NOMO-1 treated with dmso at 0.1 percent for 144 hours (cell line): Measurements from ENCODE around the gene MYOZ3.

Experiments
- DNase-seq: peaks from one replicate; lab custom pipeline; 2025; ENCODE audit not compliant: unreplicated experiment; lab: John Stamatoyannopoulos, UW

Gene MYOZ3

DNA sequence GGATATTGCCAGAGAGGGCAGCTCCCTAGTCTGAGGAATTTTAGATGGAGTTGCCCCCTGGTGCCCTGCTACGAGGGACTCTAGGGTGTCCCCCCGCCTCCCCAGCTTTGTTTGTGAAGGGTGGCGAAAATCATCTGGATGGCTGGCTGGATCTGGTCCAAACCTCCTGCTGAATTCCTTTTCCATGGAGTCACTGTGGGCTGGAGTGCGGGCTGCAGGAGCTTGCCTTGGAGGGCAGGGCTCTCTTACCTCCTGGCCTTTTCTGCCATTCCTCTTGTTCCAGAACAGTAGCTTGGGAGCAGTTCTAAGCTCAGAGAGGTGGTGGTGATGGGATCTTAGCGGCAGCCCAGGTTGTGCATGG lies 18.5 kb upstream of the MYOZ3 start:
- DNase-seq = no peak

DNA sequence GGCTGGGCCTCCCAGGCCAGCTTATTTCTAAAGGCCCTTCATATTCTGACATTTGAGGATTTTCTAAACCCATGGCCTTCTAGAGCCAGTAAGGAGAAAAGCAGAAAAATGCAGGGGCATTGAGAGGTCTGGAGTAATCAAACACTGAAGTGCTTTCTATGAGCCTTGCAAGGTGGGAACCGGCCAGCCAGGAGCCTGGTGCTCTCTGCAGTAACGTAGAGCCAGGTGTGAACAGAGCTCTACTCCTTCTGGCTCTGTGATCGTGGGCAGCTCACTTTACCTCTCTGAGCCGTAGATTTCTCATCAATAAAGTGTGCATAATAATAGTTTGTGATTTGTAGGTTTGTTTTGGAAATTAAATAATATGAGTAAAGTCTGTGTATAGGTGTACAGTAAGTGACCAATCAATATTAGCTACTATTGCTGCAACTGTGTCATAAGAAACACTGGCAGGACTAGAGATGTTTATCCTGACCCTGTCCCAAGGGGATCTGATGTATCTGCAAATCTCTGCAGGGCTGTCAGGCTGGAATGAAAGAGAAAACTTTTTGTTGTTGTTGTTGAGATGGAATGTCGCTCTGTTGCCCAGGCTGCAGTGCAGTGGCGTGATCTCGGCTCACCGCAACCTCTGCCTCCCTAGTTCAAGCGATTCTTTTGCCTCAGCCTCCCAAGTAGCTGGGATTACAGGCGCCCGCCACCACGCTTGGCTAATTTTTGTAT lies 17.9 kb upstream of the MYOZ3 start:
- no peak for DNase-seq

DNA sequence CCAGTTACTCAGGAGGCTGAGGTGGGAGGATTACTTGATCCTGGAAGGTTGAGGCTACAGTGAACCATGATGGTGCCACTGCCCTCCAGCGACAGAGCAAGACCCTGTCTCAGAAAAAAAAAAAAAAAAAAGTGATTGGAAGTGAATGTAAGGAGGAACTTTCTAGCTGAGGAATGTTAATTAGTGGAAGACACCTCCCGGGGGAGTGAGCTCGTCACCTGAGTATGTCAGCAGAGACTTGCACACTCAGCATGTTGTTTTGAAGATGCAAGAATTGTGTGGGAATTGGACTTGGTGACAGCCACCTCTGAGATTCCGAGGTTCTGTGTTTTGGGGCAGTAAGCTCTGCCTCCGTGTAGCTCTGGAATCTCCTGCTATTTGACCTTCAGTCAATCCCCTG lies 17.0 kb upstream of the MYOZ3 start:
- DNase-seq = no peak

DNA sequence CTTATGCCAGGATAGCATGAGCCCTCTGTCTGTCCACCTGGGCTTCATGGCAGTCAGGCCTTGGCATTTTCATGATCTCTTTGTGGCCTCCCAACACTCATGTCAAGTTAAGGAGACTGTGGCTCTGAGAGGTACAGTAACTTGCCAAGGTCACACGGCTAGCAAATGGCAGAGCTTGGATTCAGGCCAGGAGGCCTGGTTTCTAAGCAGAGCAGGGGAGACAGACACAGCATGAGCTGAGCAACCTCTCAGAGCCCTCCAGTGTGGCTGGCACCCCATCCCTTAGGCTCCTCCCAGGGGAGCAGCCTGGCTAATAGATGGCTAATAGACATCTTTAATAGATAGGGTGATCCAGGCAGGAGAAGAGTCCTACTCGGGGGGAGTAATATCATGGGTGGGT lies 16.5 kb upstream of the MYOZ3 start:
- DNase-seq = no peak

DNA sequence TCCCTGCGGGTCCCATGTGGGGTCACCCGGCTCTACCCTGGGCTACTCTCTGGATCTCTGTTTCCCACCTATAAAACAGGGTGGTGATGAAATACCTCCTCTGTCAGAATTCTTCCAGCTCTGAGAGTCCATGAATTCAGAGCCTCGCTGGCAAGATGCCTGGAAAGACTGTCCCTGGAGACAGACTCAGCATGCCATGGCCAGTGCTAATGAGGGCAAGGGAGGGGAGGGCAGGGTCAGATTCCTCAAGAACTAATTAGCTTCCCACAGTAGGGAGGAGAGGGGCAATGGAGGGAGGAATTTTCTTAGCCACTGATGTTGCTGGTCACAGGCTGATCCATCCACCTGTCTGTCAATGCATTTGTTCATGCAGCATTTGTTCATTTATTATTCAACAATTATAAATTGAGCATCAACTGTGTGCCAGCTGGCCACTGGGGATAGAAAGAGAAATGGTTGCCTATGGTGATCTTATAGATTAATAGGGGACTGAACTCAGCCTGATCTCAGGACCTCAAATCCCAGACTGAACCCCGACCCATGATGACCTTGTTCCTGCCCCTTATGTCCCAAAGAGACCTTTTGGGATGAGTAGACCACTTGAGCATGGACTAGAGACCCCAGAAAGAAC lies 15.9 kb upstream of the MYOZ3 start:
- DNase-seq = no peak

DNA sequence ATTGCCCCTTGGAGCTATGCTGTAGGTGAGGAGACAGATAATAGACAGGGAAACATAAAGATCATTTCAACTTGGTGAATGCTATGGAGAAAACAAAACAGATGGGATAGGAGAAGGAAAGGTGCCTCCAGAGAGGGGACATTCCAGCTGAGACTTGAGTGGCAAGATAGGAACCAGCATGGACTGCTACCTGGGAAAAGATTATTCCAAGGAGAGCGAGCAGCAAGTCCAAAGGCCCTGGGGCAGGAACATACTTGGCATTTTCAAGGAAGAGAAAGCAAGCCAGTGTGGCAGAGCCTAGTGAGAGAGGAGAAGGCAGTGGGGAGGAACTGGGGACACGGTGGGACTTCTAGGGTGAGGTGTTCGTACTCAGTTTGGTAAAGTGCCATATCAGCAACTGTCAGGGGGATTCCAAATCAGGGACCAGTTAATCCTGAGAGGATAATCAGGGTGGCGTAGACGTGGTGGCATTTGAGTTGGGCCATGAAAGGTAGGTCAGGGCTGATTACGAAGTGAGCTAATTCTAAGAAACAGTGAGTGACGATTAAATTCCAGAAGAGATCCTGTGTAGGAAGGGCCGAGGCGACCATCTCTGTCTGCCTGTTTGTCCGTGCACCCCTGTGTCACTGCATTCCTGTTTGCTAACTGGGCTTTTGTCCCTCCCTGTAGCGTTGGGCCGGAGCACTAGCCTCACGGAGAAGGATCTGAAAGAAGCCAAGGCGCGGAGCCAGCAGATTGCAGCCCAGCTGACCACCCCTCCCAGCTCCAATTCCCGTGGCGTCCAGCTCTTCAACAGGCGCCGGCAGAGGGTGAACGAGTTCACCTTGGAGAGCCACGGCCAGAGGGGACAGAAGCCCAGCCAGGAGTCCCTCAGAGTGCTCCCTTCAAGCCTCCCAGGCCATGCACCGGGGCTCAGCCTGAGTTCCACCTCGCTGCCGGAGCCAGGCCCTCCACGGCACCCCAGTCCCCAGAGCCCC lies 13.5 kb upstream of the MYOZ3 start:
- DNase-seq = no peak

DNA sequence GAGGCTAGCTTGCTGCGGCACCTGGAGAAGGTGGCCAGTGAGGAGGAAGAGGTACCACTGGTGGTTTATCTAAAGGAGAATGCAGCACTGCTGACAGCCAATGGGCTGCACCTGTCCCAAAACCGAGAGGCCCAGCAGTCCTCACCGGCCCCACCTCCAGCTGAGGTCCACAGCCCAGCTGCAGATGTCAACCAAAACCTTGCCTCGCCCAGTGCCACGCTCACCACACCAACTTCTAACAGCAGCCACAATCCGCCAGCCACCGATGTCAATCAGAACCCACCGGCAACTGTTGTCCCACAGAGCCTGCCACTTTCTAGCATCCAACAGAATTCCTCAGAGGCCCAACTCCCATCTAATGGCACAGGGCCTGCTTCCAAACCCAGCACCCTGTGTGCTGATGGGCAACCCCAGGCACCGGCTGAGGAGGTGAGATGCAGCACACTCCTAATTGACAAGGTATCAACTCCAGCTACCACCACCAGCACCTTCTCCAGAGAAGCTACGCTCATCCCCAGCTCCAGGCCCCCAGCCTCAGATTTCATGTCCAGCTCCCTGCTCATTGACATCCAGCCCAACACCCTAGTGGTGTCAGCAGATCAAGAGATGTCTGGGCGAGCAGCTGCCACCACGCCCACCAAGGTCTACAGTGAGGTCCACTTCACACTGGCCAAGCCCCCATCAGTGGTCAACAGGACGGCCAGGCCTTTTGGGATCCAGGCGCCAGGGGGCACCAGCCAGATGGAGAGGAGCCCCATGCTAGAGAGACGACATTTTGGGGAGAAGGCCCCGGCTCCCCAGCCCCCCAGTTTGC lies 12.6 kb upstream of the MYOZ3 start:
- no peak for DNase-seq

DNA sequence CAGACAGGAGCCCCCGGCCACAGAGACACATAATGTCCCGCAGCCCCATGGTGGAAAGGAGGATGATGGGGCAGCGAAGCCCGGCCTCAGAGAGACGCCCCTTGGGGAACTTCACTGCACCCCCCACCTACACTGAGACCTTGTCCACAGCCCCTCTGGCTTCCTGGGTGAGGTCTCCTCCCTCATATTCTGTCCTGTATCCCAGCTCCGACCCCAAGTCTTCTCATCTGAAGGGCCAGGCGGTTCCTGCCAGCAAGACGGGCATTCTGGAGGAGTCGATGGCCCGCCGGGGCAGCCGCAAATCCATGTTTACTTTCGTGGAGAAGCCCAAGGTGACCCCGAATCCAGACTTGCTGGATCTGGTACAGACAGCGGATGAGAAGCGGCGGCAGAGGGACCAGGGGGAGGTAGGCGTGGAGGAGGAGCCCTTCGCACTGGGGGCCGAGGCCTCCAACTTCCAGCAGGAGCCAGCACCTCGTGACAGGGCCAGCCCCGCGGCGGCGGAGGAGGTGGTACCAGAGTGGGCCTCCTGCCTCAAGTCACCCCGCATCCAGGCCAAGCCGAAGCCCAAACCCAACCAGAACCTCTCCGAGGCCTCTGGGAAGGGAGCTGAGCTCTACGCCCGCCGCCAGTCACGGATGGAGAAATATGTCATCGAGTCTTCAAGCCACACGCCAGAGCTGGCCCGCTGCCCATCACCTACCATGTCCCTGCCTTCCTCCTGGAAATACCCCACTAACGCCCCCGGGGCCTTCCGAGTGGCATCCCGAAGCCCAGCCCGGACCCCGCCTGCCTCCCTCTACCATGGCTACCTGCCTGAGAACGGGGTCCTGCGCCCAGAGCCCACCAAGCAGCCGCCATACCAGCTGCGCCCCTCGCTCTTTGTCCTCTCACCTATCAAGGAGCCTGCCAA lies 11.7 kb upstream of the MYOZ3 start:
- DNase-seq = no peak

DNA sequence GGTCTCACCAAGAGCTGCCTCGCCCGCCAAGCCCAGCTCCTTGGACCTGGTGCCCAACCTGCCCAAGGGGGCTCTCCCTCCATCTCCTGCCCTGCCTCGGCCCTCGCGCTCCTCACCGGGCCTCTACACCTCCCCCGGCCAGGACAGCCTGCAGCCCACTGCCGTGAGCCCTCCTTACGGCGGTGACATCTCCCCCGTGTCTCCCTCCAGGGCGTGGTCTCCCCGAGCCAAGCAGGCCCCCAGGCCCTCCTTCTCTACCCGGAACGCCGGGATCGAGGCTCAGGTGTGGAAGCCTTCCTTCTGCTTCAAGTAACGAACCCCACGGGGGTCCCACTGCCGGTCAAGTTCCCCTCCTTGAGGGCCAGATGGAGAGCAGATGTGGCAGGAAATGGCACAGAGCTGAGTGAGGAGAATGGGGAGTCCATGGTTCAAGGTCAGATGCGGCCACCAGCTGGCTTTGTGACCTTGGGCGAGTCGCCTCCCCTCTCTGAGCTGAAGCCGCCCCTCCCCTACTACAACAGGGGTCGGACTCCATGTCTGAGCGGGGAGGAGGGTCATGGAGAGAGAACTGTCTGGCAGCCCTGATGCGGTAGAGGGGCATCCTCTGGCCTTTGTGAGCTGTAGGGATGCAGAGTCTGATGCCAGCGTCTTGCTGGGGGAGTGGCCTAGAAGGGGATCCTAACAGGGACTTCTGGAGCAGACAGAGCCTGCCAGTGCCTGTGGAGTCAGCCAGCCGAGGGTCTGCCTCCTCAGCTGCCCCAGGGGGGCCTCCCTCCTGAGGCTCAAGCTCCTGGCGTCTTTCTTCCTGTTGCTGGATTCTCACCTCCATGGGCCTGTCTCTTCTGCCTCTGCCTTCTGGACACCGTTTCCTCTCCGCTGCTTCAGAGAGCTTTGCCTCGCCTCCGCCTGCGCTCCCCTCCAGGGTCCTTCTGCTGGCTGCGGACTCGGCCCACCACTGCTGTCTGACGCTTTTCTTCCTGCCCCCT lies 10.7 kb upstream of the MYOZ3 start:
- DNase-seq = no peak

DNA sequence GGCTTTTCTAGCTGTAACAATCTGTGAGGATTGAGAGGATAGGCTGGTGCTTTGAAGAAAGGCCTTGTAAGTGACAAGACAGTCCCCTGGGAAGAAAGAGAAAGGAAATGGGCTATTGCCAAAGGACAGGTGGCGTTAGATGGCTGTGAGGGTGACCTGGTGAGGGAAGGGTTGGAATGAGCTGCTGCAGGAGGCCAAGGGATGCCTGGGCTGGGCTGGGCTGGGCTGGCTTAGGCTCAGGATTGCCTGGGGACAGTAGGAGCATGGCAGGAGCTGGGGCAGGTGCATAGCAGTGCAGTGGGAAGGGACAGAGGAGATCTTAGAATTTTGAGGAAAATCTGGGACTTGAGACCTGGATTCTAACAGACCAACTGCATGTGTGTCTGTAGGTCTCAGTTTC lies 9.7 kb upstream of the MYOZ3 start:
- DNase-seq = no peak

DNA sequence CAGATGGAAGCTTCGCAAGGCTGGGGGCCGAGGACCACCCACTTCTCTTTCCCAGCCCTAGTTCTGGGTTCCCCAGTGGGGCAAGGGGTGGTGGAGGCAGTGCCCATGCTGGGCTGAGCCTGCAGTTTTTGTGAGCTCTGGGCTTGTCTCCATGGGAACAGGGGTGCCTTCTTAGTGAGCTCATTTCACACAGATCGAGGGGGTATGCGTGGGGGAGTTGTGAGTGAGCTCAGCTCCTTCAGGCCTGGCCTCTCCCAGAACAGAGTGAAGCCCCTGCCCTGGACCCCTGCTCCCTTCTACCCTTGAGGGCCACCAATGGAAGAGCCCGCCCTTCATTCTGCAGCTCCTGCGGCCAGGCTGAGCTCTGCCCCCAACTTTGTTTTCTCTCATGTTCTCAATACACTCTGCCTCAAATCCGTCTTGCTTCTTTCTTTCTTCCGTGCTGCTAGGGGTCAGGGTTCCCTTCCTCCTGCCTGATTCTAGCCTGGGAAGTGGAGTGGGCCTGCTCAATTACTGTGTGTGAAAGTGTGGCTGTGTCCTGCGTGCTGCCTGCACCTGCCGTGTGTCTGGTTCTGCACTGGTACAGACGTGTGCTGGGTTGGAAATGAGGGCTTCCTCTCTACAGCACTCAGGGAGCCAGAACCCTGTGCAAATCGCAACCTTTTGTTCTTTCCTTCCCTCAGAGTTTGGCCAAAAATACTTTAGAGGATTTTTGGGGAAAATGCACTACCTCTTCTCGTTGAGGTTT lies 9.0 kb upstream of the MYOZ3 start:
- DNase-seq = no peak

DNA sequence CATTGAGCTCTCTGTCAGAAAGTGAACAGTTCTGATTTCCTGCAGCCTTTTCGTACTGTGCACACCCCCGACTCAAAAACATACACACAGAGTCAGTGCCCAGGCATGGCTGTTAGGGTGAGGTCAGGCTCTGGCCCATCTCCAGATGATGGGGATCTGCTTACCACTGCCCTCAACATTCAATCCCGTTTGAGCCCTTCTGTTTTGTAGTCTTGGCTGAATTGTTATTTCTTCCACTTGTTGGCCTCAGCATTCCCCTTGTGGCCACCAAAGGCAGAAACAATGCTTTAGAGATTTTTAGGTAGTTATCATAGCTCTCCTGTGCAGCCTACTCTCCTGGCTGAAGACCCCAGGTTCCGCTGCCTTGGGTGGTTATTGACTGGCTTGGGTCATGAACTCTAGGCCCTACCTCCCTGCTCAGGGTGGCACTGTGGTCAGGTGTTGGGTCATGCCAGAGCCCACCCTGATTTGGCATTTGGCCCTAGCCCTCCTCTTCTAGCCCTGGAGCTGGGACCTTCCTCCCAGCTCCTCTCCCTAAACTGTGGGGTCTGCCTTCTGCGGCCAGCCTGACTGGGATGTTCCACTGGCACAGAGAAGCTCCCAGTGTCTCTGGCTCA lies 7.8 kb upstream of the MYOZ3 start:
- DNase-seq = no peak

DNA sequence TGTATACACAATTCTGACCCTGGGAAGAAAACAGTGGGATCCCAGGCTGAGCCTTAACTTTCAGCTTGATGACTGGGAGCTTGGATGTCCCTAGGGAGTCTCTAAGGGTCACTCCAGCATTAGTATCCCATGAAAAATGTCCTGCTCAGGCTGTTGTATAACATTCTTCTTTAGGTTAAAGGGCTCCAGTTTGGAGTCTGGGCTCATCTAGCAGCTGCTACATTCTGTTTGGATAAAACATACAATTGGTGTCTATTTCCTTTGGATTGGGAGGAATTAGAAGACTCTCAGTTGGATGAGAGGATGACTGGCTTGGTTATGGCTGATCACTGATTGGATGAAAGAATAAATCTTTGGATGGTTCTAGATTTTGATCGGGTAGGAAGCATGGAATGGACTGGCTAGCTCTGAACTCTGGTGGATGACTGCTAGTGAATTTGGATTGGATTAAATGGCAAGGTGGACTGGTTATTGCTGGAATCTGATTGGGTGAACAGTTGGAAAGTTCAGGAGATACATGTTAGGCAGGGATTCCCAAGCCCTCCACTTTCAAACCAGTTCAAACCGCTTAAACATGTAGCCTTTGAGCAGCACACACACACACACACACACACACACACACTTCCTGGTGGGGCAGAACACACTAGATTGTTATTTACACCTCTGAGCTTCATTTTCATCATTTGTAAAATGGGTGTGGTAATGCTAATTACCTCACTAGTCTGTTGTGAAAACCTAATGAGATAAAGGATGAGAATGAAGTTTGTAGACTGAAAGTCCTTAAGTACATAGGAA lies 7.1 kb upstream of the MYOZ3 start:
- DNase-seq = no peak

DNA sequence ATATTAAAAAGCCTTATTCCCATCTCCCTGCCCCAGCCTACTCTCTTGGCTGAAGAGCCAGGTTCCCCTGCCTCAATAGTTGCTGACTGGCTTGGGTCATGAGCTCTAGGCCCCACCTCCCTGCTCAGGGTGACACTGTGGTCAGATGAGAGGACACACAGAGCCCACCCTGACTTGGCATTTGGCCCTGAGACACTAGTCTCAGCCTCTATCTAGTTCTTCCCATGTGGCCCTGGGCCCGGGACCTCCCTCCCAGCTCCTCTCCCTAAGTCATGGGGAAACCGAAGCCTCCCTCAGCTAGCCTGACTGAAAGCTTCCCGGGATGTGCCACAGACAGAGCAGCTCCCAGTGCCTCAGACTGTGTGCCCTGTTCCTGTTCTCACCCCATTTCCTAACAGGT lies 5.8 kb upstream of the MYOZ3 start:
- no peak for DNase-seq

DNA sequence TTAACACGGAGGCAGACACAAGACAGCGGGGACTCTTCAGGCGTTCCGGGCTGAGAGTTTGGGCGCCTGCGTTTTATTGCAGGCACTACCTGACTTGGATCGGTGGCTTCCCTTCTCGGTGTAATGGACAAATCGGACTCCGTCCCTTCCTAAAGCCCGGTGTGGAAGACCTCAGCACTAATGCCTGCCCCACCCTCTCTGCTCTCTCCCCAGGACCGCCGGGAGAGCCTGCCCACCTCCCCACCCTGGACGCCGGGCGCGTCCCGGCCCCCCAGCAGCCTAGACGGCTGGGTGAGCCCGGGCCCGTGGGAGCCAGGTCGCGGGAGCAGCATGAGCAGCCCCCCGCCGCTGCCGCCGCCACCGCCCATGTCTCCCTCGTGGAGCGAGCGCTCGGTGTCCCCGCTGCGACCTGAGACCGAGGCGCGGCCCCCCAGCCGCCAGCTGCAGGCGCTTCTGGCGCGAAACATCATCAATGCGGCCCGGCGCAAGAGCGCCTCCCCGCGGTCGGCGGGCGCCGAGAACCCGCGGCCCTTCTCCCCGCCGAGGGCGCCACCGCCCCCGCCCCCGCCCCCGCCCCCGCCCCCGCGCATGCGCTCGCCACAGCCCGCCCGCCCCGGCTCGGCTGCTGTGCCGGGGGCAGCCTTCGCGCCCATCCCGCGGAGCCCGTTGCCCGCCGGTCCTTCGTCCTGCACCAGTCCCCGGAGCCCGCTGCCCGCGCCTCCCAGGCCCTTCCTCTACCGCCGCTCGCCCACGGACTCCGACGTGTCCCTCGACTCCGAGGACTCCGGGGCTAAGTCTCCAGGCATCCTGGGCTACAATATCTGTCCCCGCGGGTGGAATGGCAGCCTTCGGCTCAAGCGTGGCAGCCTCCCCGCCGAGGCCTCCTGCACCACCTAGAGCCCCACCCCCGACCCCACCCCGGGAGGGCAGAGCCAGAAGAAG lies 4.6 kb upstream of the MYOZ3 start:
- DNase-seq = peak; percentile 43

DNA sequence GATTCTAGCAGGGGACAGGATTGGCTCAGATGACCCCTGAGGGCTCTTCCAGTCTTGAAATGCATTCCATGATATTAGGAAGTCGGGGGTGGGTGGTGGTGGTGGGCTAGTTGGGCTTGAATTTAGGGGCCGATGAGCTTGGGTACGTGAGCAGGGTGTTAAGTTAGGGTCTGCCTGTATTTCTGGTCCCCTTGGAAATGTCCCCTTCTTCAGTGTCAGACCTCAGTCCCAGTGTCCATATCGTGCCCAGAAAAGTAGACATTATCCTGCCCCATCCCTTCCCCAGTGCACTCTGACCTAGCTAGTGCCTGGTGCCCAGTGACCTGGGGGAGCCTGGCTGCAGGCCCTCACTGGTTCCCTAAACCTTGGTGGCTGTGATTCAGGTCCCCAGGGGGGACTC lies 2.9 kb upstream of the MYOZ3 start:
- no peak for DNase-seq
